Endodermal cell (in vitro differentiated cells): ENCODE results near the gene DNM3. TPM values are rescaled to one million over a fixed set of nuclear protein-coding genes. Genes with fewer than 3 reads are reported as not detected.

Experiments used
- DNase-seq: peaks from one replicate; pipeline ENCODE4 v3.0.0-alpha.2; 2017
- H3K27ac ChIP-seq: 2 replicates; pipeline ENCODE4 v1.5.1; 2013; ENCODE audit warnings: mild to moderate bottlenecking, low read depth, low read length, moderate library complexity
- H3K27me3 ChIP-seq: 2 replicates; pipeline ENCODE4 v1.6.1; 2013; ENCODE audit warnings: mild to moderate bottlenecking, low read length, moderate library complexity; ENCODE audit not compliant: insufficient read depth, control insufficient read depth, poor library complexity, severe bottlenecking
- H3K36me3 ChIP-seq: 2 replicates; pipeline ENCODE4 v1.7.0; 2013; ENCODE audit warnings: mild to moderate bottlenecking, low read length, moderate library complexity; ENCODE audit not compliant: control insufficient read depth, insufficient read depth
- H3K4me1 ChIP-seq: one replicate; pipeline ENCODE4 v1.7.0; 2013; ENCODE audit warnings: low read length; ENCODE audit not compliant: control insufficient read depth, insufficient read depth
- H3K4me3 ChIP-seq: 2 replicates; pipeline ENCODE4 v1.5.1; 2013; ENCODE audit warnings: mild to moderate bottlenecking, low read length, moderate library complexity
- H3K9ac ChIP-seq: 2 replicates; pipeline ENCODE4 v1.6.1; 2013; ENCODE audit warnings: mild to moderate bottlenecking, low read length, moderate library complexity; ENCODE audit not compliant: poor library complexity, severe bottlenecking; ENCODE audit errors: extremely low read depth
- H3K9me3 ChIP-seq: 2 replicates; pipeline ENCODE4 v1.6.1; 2013; ENCODE audit warnings: mild to moderate bottlenecking, low read length, moderate library complexity; ENCODE audit not compliant: control insufficient read depth
- H3K27ac Mint-ChIP-seq: 2 replicates; pipeline ENCODE4 v1.8.0; 2020; ENCODE audit warnings: mixed read lengths
- H3K27me3 Mint-ChIP-seq: 2 replicates; pipeline ENCODE4 v1.8.0; 2021; ENCODE audit warnings: mild to moderate bottlenecking, mixed read lengths; ENCODE audit not compliant: insufficient read depth
- H3K36me3 Mint-ChIP-seq: 2 replicates; pipeline ENCODE4 v1.8.0; 2020; ENCODE audit warnings: low read depth, mixed read lengths
- H3K4me1 Mint-ChIP-seq: 2 replicates; pipeline ENCODE4 v1.8.0; 2020; ENCODE audit warnings: mixed read lengths
- H3K4me3 Mint-ChIP-seq: 2 replicates; pipeline ENCODE4 v1.8.0; 2020; ENCODE audit warnings: mild to moderate bottlenecking, moderate library complexity, mixed read lengths
- H3K9me3 Mint-ChIP-seq: 2 replicates; pipeline ENCODE4 v1.8.0; 2020; ENCODE audit warnings: mild to moderate bottlenecking, mixed read lengths
- WGBS, 2 experiments: methylation state at CpG; one replicate each; pipeline versions ENCODE4 v1.1.5 to v1.1.7; 2013; ENCODE audit warnings: missing lambda C conversion rate in 2 of 2, mixed read lengths in 1 of 2; ENCODE audit not compliant: insufficient coverage in 1 of 2, insufficient read length in 1 of 2; 5-methylcytosine and 5-hydroxymethylcytosine counted together
- total RNA-seq, 2 donors: library from RNA; stranded (reverse); fragmentation: NEBNext Ultra II Directional in 1 of 2; extraction: Animal tissue kit (Norgen Biotek cat#: 25700) in 1 of 2; gene quantifications; 2 replicates in 1 of 2; 3 replicates in 1 of 2; pipeline ENCODE4 v1.2.1, GENCODE V29; 2021
- TF ChIP-seq, protein P1 (sequence below): fragments of 200-600 bp; sonication (generic); conservative IDR thresholded peaks from 2 replicates; pipeline ENCODE4 v1.5.0; 2021; ENCODE audit warnings: antibody characterized with exemption, mild to moderate bottlenecking

Gene DNM3
- total RNA-seq, 2 donors from 2014 or later, result 0.53 to 1.8 TPM

DNA sequence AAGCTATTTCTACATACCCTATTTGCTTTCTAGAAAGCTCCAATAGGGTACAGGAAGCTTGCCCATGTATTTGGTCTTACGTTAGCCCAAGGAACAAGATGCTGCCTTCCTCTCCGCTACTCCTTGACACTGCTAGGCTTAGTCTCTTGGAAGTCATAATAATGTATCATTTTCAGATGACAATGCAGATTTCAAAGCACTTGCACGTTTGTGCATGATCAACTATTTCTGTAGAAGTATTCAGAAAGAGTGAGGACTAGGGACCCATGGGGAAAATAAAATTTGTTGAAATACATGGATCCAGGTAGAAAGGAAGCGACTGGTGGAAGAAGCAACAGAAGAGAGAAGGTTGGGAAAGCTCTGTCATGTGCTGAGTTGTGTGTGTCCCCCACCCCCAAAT lies 367.3 kb downstream of the DNM3 start:
- 90 to 92% methylated on average over 4 of the region's 4 CpGs for WGBS, 2 experiments
- TF ChIP-seq, protein P1, sequence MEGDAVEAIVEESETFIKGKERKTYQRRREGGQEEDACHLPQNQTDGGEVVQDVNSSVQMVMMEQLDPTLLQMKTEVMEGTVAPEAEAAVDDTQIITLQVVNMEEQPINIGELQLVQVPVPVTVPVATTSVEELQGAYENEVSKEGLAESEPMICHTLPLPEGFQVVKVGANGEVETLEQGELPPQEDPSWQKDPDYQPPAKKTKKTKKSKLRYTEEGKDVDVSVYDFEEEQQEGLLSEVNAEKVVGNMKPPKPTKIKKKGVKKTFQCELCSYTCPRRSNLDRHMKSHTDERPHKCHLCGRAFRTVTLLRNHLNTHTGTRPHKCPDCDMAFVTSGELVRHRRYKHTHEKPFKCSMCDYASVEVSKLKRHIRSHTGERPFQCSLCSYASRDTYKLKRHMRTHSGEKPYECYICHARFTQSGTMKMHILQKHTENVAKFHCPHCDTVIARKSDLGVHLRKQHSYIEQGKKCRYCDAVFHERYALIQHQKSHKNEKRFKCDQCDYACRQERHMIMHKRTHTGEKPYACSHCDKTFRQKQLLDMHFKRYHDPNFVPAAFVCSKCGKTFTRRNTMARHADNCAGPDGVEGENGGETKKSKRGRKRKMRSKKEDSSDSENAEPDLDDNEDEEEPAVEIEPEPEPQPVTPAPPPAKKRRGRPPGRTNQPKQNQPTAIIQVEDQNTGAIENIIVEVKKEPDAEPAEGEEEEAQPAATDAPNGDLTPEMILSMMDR, result no peak
- H3K9ac ChIP-seq, result no peak overlapping the region

GRCh38 chr1:172211221-172211620 lies 369.9 kb downstream of the DNM3 start:
- no peak overlapping the region for H3K4me3 ChIP-seq
- no peak for DNase-seq
- H3K9ac ChIP-seq, result no peak overlapping the region
- Mint-ChIP-seq H3K27ac (no peak overlapping the region), H3K4me3 (no peak overlapping the region), H3K27me3 (no peaks in the 10 kb centered on the region), H3K9me3 (no peaks in the 10 kb centered on the region), H3K4me1 (no peaks in the 10 kb centered on the region), H3K36me3 (no peaks in the 10 kb centered on the region)
- WGBS, 2 experiments, result 87 to 100% methylated on average over 2 to 5 of the region's 5 CpGs
- H3K9me3 ChIP-seq, result no peaks in the 10 kb centered on the region
- H3K36me3 ChIP-seq, result no peaks in the 10 kb centered on the region
- H3K27ac ChIP-seq, result no peak overlapping the region
- no peaks in the 10 kb centered on the region for H3K4me1 ChIP-seq
- TF ChIP-seq, protein P1, result no peak
- H3K27me3 ChIP-seq, result no peaks in the 10 kb centered on the region

More for the DNA sequence above, 367.3 kb downstream of the DNM3 start:
- H3K36me3 Mint-ChIP-seq, result no peaks in the 10 kb centered on the region
- H3K4me3 Mint-ChIP-seq, result no peak overlapping the region
- Histone ChIP-seq H3K9me3 (no peaks in the 10 kb centered on the region), H3K27ac (no peak overlapping the region), H3K27me3 (no peaks in the 10 kb centered on the region), H3K36me3 (no peaks in the 10 kb centered on the region), H3K4me1 (no peaks in the 10 kb centered on the region), H3K4me3 (no peak overlapping the region)
- DNase-seq, result no peak
- H3K27me3 Mint-ChIP-seq, result no peaks in the 10 kb centered on the region
- H3K4me1 Mint-ChIP-seq, result no peaks in the 10 kb centered on the region
- H3K9me3 Mint-ChIP-seq, result no peaks in the 10 kb centered on the region
- no peak overlapping the region for H3K27ac Mint-ChIP-seq

- no peaks in the 10 kb centered on the region for H3K9me3 Mint-ChIP-seq
- no peak overlapping the region for H3K27ac Mint-ChIP-seq
- DNase-seq, result no peak
- Histone ChIP-seq H3K9me3 (no peaks in the 10 kb centered on the region), H3K27ac (no peak overlapping the region), H3K4me1 (no peaks in the 10 kb centered on the region), H3K36me3 (no peaks in the 10 kb centered on the region), H3K4me3 (no peak overlapping the region), H3K27me3 (no peaks in the 10 kb centered on the region), H3K9ac (no peak overlapping the region)
- H3K4me3 Mint-ChIP-seq, result no peak overlapping the region
- H3K4me1 Mint-ChIP-seq, result no peaks in the 10 kb centered on the region
- TF ChIP-seq, protein P1, result no peak
- H3K27me3 Mint-ChIP-seq, result no peaks in the 10 kb centered on the region
- 90 to 100% methylated on average over 3 of the region's 3 CpGs for WGBS, 2 experiments
- H3K36me3 Mint-ChIP-seq, result no peaks in the 10 kb centered on the region
Measured at GRCh38 chr1:172212124-172212523, 370.8 kb downstream of the DNM3 start.
